Upper lobe of left lung (tissue), 4 donors: ENCODE results near the gene BBS1.

Experiments used
- POLR2A ChIP-seq, 4 donors: fragments of 450-650 bp; IDR thresholded peaks; one replicate each; pipeline ENCODE4 v1.5.1; 2016 to 2017; ENCODE audit warnings: antibody characterized with exemption in 4 of 4, mild to moderate bottlenecking in 2 of 4
- TF ChIP-seq, protein P1 (sequence below), 6 experiments: fragments of 450-650 bp in 4 of 6; fragments of 200-600 bp in 2 of 6; sonication (generic) in 2 of 6; IDR thresholded peaks; one replicate each; pipeline ENCODE4 v1.5.1; 2016 to 2019; ENCODE audit warnings: antibody characterized with exemption in 6 of 6

DNA sequence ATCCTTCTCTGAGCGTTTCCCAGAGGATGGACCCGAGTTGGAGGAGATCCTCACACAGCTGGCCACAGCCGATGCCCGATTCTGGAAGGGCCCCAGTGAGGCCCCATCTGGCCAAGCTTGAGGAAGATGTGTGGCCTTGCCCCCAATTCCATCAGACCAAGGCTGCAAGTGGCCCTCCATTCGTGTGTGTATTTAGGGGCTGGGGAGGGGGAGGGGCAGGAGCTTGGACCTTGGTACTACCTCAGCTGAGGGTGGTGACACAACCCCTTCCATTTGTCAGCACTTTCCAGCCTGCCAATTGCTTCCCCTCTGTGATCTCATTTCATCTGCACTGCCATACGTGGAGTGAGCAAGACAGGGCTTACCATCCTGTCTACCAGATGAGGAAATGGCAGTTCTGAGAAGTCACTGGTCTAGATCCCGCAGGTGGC lies 1.3 kb upstream of the BBS1 start:
- TF ChIP-seq, protein P1, sequence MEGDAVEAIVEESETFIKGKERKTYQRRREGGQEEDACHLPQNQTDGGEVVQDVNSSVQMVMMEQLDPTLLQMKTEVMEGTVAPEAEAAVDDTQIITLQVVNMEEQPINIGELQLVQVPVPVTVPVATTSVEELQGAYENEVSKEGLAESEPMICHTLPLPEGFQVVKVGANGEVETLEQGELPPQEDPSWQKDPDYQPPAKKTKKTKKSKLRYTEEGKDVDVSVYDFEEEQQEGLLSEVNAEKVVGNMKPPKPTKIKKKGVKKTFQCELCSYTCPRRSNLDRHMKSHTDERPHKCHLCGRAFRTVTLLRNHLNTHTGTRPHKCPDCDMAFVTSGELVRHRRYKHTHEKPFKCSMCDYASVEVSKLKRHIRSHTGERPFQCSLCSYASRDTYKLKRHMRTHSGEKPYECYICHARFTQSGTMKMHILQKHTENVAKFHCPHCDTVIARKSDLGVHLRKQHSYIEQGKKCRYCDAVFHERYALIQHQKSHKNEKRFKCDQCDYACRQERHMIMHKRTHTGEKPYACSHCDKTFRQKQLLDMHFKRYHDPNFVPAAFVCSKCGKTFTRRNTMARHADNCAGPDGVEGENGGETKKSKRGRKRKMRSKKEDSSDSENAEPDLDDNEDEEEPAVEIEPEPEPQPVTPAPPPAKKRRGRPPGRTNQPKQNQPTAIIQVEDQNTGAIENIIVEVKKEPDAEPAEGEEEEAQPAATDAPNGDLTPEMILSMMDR (IDR thresholded peaks at IDR 0.05): no peak
- no peak for TF ChIP-seq POLR2A (IDR thresholded peaks at IDR 0.05)
